Measurements from ENCODE around the gene SSBP3. TPM values are rescaled to one million over a fixed set of nuclear protein-coding genes. Genes with fewer than 3 reads are reported as not detected.

SSBP3 gene
- total RNA-seq, 2 experiments from 2014 or later = 16.5 to 44.9 TPM

DNA sequence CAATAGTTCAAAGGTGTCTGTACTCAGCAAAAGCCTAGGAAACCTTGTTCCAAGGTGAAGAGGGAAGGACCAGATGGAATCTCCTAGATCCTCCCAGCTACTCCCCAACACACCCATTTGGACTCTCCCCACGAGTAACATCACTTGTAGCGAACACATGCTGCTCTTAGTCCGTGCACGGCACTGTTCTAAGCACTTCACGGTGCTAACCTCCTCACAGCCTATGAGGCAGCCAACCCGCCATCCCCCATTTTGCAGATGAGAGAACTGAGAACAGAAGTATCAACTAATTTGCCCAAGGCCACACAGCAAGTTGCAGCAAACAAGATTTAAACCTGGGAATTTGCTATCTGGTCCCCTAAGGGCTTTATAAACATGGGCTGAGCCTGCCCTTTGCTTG is 182.0 kb downstream of the SSBP3 start:
- H3K4me1 ChIP-seq (ENCODE audit: insufficient read depth, low read length, poor library complexity, severe bottlenecking) = no peaks in the 10 kb centered on the region
- no peaks in the 10 kb centered on the region for H3K79me2 ChIP-seq (ENCODE audit: insufficient read depth, low read depth, low read length)
- no peak for DNase-seq (ENCODE audit: low spot score)
- no peak overlapping the region for H3K4me2 ChIP-seq (ENCODE audit: low read length)
- no TSS peak for BruUV-seq (replicated peaks)
- peaks cover 18% of the 10 kb centered on the region; the same call in 1 of the 2 replicates for H3K36me3 ChIP-seq (ENCODE audit: insufficient read depth, low read length)
- H3K27ac ChIP-seq (ENCODE audit: low read depth, low read length, poor library complexity, severe bottlenecking) = no peak overlapping the region
- intact Hi-C loops (cut with micrococcal nuclease; ENCODE audit: unreplicated experiment) = no loop called here
- no peaks in the 10 kb centered on the region for H3K9me3 ChIP-seq (ENCODE audit: low read length)
- H2AFZ ChIP-seq (ENCODE audit: low read length) = no peak overlapping the region
- CTCF ChIA-PET (ENCODE audit: unreplicated experiment) = no interaction called here
- H3K9me2 ChIP-seq (ENCODE audit: insufficient read depth, low read length) = no peaks in the 10 kb centered on the region
- no peak overlapping the region for H3K4me3 ChIP-seq (ENCODE audit: low read depth, low read length, poor library complexity, severe bottlenecking)
- TF ChIP-seq, protein P1, sequence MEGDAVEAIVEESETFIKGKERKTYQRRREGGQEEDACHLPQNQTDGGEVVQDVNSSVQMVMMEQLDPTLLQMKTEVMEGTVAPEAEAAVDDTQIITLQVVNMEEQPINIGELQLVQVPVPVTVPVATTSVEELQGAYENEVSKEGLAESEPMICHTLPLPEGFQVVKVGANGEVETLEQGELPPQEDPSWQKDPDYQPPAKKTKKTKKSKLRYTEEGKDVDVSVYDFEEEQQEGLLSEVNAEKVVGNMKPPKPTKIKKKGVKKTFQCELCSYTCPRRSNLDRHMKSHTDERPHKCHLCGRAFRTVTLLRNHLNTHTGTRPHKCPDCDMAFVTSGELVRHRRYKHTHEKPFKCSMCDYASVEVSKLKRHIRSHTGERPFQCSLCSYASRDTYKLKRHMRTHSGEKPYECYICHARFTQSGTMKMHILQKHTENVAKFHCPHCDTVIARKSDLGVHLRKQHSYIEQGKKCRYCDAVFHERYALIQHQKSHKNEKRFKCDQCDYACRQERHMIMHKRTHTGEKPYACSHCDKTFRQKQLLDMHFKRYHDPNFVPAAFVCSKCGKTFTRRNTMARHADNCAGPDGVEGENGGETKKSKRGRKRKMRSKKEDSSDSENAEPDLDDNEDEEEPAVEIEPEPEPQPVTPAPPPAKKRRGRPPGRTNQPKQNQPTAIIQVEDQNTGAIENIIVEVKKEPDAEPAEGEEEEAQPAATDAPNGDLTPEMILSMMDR (conservative IDR thresholded peaks at IDR 0.05; ENCODE audit: low read length) = no peak
- no peak for TF ChIP-seq EZH2phosphoT487 (IDR thresholded peaks at IDR 0.05; ENCODE audit: borderline replicate concordance, low read depth, low read length)
- POLR2A ChIA-PET = no interaction called here
- no peaks in the 10 kb centered on the region for H4K20me1 ChIP-seq (ENCODE audit: insufficient read depth, low read length)

DNA sequence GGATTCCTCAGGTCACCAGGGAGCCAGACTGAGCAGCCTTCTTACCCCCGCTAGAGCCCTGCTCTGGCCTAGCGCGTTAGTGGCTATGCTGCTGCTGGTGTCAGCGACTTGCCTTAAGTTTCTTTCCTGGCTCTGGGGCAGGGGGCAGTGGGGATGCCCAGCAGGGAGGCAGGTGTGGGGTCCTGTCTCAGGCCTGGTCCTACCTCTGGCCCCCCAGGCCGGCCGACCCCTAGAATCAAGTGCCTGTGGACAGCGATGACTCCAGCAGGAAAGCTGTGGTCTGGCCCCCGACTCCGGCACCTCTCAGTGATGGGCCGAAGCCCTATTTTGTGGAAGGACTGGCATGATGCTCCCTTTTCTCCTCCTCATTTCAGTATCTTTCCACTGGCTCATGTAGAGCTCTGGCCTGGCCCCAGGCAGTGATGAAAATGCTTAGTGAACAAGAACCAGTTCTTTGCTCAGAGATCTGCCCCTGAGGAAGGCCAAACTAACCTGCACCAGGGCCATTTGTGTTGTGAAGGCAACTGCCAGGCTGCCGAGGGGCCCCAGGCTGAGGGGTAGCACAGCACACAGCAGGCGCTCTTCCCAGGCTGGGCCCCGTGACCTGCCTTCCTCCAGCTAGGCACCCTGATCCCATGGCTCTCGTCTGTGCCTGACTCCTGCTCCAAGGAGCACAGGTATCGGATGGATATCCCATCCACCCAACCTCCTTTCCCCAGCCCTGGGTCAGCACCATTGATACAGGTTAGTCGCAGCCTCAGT is 182.6 kb downstream of the SSBP3 start:
- no peak overlapping the region for H2AFZ ChIP-seq (ENCODE audit: low read length)
- no peaks in the 10 kb centered on the region for H3K79me2 ChIP-seq (ENCODE audit: insufficient read depth, low read depth, low read length)
- intact Hi-C loops (cut with micrococcal nuclease; ENCODE audit: unreplicated experiment) = no loop called here
- no peak overlapping the region for H3K27ac ChIP-seq (ENCODE audit: low read depth, low read length, poor library complexity, severe bottlenecking)
- no peak for DNase-seq (ENCODE audit: low spot score)
- H4K20me1 ChIP-seq (ENCODE audit: insufficient read depth, low read length) = no peaks in the 10 kb centered on the region
- CTCF ChIA-PET (ENCODE audit: unreplicated experiment) = no interaction called here
- POLR2A ChIA-PET = no interaction called here
- no peaks in the 10 kb centered on the region for H3K9me2 ChIP-seq (ENCODE audit: insufficient read depth, low read length)
- BruUV-seq (replicated peaks) = no TSS peak
- H3K4me3 ChIP-seq (ENCODE audit: low read depth, low read length, poor library complexity, severe bottlenecking) = no peak overlapping the region
- H3K4me2 ChIP-seq (ENCODE audit: low read length) = no peak overlapping the region
- peaks cover 24% of the 10 kb centered on the region; the same call in 1 of the 2 replicates for H3K36me3 ChIP-seq (ENCODE audit: insufficient read depth, low read length)
- H3K4me1 ChIP-seq (ENCODE audit: insufficient read depth, low read length, poor library complexity, severe bottlenecking) = no peaks in the 10 kb centered on the region
- TF ChIP-seq, protein P1 (conservative IDR thresholded peaks at IDR 0.05; ENCODE audit: low read length) = no peak
- TF ChIP-seq EZH2phosphoT487 (IDR thresholded peaks at IDR 0.05; ENCODE audit: borderline replicate concordance, low read depth, low read length) = no peak
- no peaks in the 10 kb centered on the region for H3K9me3 ChIP-seq (ENCODE audit: low read length)

DNA sequence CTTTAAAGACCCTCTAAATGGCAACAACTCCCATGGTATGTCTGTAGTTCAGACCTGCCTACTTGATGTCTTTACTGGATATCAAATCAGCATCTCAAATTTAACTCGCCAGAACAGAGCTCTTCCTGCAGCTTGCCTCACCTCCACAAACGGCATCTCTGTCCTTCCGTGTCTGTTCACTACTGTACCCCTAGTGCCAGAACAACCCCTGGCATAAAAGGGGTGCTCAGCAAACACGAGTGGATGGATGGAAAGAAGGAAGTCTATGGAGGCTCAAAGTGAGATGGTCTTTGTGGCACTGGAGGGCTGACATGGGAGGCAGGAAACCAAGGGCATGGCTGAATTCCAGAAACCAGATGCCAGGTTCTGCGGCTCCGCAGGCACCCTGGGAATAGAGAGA is 183.5 kb downstream of the SSBP3 start:
- POLR2A ChIA-PET = no interaction called here

More for the DNA sequence above, 183.5 kb downstream of the SSBP3 start:
- Histone ChIP-seq H4K20me1 (ENCODE audit: insufficient read depth, low read length) (no peaks in the 10 kb centered on the region), H3K9me3 (ENCODE audit: low read length) (no peaks in the 10 kb centered on the region), H3K9me2 (ENCODE audit: insufficient read depth, low read length) (no peaks in the 10 kb centered on the region), H3K27ac (ENCODE audit: low read depth, low read length, poor library complexity, severe bottlenecking) (no peak overlapping the region), H3K36me3 (ENCODE audit: insufficient read depth, low read length) (peaks cover 33% of the 10 kb centered on the region), H3K79me2 (ENCODE audit: insufficient read depth, low read depth, low read length) (no peaks in the 10 kb centered on the region), H3K4me3 (ENCODE audit: low read depth, low read length, poor library complexity, severe bottlenecking) (no peak overlapping the region), H3K4me1 (ENCODE audit: insufficient read depth, low read length, poor library complexity, severe bottlenecking) (no peaks in the 10 kb centered on the region), H2AFZ (ENCODE audit: low read length) (no peak overlapping the region), H3K4me2 (ENCODE audit: low read length) (no peak overlapping the region)
- DNase-seq (ENCODE audit: low spot score) = no peak
- intact Hi-C loops (cut with micrococcal nuclease; ENCODE audit: unreplicated experiment) = no loop called here
- TF ChIP-seq, protein P1 (conservative IDR thresholded peaks at IDR 0.05; ENCODE audit: low read length) = no peak
- TF ChIP-seq EZH2phosphoT487 (IDR thresholded peaks at IDR 0.05; ENCODE audit: borderline replicate concordance, low read depth, low read length) = no peak
- CTCF ChIA-PET (ENCODE audit: unreplicated experiment) = no interaction called here
- BruUV-seq (replicated peaks) = no TSS peak
